Suppressor macrophage treated with lipopolysaccharide for 1 hour (primary cell): Measurements from ENCODE around the gene IGDCC3.

Experiments used
- DNase-seq, 3 donors: peaks; one replicate each; pipeline ENCODE4 v3.0.0-alpha.2; 2020 to 2022

IGDCC3 gene

DNA sequence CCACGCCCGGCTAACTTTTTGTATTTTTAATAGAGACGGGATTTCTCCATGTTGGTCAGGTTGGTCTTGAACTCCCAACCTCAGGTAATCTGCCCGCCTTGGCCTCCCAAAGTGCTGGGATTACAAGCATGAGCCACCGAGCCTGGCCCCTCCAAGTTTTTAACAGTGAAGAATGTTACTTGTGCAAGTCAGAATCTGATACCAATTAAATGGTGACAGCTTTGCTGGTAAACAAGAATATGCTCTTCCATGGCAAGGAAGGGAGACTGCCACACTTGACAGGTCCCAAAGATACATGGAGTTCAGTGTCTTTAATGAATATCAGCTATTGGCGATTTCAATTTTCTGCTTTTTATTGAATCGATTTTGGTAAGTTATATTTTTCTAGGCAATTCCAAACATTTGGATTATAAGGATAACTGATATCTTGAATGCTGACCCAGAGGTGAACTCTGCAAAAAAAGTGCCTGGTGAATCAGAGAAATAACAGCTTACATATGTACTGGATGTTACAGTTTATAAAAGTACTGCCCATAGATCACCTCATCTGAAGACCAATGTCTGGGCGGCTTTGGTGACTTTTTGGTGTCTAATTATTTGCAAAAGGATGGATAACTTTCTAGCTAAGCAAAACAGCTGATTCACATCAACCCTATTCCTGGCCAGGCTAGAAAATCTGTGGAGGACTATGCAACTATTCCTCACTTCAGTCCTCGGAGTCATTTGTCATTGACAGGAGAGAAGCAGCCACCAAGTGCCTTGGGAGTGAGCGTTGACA, 92.3 kb downstream of the IGDCC3 start:
- no peak for DNase-seq

DNA sequence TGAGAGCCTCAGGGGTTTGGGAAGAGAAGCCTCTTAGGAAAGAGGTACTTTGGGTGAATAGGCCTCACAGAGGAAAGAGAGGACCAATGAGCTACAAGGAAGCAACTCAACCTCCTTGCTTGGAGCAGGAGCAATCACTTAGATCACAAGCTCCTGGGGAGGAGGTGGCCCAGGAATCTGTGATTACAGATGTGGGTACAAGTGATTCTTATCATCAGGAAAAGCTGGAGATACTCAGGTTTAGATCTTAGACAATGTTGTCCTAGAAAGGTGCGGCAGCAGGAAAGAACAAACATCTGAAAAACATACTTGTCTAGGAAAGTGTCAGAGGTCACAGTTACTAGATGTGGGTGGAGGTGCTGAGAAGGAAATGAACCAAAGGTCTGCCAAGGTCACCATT, 99.3 kb downstream of the IGDCC3 start:
- DNase-seq = no peak
